GM21423 (cell line): ENCODE measurements around the gene BCO1.
"Not testable (repeated sequence)": the region's sequence is repeated elsewhere in the genome, so short reads cannot be mapped to it uniquely, and the experiment has no call there.

ENCODE experiments used
- ATAC-seq: cut with Tn5 transposase; IDR thresholded peaks from one replicate; pipeline ENCODE4 v1.9.1; 2021; ENCODE audit warnings: mild to moderate bottlenecking, moderate library complexity; ENCODE audit not compliant: unreplicated experiment

BCO1 gene

DNA sequence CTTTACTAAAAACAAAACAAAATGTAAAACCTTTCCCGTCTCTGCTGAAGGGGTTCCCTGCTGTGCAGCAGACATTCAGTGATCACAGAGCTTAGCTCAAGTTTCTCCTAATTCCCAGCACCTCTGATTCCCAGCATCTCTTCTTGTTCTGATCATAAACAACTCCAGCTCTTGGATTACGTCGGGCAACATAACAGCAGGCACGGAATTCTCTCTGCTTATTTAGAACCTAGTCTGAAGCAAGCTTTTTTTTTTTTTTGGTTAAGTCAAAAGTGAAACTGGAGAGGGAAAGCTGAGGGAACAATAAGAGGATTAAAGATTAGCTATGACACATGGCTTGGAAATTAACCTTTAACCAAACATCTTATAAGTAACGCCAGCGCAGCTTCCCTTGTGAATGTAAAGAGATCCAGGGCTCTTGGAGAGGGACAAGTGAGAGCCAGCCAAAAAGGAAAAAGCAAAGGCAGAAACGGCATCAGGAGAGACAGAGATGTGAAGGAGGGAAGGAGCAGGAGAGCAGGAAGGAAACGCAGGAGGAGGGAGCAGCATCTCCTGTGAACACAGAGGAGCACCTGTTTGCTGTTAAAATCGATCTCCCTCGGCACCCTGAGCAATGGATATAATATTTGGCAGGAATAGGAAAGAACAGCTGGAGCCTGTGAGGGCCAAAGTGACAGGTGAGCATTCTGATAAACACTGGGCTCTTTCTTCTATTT, at the start of gene BCO1:
TSS of gene BCO1 (plus strand) at position 394 of the 716 bp plus-strand sequence. CDS start at position 614, 220 bp downstream.
- peak; percentile 51 for ATAC-seq

DNA sequence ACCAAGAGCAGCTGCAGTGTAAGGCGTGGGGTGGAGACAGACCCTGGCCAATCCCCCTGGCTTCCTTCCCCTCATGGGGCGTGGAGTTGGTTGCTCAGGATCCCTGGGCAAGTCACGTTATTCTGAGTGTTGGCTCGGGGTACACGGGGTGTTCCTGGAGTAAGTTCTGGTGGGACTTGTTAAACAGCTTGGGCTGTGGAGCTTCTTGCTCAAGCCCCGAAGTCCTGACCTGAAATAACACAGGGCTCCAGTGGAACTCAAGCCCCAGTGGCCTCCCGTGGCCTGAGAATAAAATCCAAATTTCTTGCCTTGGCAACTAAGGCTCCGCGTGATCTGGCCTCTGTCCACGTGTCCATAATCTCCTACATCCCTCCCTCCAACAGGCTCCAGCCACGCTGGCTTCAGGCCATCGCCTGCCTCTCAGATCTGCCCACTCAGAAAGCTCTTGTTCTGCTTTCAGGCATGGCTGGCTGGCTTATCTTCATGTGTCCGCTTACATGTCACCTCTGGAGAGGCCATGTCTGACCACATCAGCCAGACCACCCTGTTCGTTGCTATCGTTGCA, 49.3 kb upstream of the BCO1 start:
- ATAC-seq = no peak

GRCh38 chr16:81190667-81191066, 47.8 kb upstream of the BCO1 start:
- no peak for ATAC-seq

DNA sequence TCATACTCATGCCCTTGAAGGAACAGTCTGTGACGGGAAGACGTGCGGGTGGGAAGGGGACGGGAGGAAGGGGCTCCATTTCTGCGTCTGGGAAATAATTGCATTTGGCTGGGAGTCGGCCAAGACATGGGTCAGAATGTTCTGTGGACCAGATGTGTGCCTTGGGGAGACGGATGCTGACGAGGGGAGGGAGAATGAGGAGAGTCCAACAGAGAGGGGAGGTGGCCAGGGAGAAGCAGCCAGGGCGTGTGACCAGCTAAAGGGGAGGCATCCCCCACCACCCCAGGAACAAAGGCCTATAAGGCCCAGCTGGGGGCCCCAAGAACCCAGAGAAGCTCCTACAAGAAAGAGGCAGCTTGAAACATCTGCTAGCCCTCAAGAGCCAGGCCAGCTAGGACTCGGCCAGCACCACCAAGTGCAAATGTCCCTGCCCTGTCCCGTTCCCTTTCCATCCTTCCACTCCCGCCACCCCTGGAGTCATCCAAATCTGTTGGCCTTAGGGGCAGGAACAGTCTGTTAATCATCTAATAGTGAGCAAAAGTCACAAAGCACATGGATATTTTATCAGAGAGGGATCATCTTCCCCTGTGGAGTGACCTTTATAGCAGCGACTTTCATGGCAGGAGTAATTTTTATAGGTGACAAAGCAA, 42.5 kb upstream of the BCO1 start:
- ATAC-seq = no peak

DNA sequence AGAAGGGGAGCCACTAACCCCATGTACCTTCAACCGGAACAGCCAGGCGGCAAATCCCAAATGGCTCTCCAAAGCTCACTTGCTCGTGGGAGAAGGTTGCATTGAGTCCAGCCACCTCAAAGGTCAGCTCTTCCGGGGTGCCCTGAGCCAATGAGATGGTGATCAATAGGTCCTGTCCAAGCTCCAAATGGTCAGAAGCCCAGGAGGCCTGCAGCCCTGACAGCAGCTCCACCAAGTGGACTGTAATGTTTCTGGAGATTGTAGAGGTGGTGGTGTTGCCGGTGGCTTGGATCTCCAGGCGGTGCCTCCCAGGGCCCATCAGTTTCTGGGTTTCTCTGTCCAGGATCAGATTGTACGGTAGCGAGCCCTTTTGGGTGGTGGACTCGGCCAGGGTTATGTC, 39.9 kb upstream of the BCO1 start:
- no peak for ATAC-seq

DNA sequence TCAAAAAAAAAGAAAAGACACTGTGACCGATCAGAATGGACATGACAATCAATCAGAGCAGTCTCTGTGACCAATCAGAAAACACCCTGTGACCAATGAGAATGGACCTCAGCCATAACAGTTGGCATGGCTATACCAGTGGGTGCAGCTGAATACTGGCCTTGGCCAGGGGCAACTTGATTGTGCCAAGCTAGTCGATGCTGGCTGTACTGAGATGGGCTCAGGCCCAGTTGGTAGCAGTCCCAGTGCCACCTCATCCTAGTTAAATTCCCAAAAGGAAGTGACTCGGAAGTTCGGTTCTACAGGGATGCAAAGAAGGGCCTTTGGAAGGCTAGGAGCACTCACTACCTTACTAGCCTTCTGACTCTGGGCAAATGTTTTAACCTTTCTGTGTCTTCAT, 37.2 kb upstream of the BCO1 start:
- ATAC-seq = no peak

GRCh38 chr16:81204798-81205680, 33.5 kb upstream of the BCO1 start:
- ATAC-seq = no peak

GRCh38 chr16:81207076-81207475, 31.4 kb upstream of the BCO1 start:
- ATAC-seq = no peak

GRCh38 chr16:81210807-81211206, 27.7 kb upstream of the BCO1 start:
- no peak for ATAC-seq

DNA sequence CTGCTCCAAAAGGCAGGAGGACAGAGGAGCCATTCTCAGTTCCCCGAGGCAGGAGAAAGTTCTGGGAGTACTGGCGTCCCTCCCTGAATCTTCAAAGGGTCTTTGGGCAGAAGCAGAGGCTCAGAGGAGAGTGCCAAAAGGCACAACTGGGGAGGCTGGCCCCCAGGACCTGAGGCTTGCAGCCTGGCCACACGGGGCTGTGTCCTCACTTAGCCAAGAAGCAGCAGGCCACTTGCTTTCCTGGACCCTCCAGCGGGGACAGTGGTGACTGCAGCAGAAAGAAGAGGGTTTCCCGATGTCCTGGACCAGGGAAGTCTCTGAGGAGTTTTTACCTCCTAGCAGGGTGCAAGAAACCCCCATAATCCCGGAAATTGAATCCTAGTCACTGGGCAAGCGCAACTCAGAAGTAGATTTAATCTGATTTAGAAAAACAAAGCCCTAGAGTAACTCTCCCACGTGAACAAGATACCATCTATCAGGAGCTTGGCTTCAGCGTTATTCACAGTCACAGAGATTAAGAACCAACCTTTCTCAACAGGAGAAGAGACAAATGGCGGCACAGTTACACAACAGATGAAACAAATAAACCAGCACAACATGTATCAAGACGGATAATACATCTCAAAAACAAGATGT, 25.5 kb upstream of the BCO1 start:
- no peak for ATAC-seq

DNA sequence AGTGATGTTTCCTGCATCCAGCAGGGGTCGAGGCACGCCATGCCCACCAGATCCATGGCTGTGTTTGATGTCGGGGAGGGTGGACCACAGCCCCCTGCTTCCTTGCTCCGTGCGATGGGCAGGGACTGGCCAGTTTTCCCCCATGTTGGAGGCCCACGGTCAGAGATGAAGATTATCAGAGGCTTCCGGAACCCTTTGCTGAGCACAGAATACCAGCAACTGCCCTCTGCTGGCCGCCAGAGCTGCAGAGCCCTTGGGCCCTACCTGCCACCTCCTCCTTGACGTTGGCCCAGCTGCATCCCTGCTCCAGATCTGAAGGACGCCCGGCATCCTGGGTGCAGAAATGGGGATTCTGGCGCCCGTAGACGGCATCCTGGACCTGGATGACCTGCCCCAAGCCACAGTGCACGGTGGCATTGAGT, 23.7 kb upstream of the BCO1 start:
- no peak for ATAC-seq

DNA sequence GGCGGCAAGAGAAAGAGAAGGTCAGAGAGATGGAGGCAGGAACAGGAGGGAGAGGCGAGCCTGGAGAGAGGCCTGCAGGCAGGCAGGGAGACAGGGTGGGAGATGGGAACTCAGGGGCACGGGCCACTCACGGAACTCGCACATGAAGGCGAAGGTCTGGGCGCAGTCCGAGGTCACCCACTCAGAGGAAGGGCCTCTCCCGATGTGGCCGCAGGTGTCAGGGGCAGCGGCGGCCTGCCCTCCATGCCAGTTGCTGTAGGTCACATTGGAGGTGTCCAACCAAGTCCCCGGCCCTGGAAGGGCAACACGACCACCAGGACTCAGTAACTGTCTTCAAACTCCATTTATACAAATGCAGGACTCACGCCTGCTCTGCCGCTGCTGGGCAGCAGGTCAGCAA, 22.4 kb upstream of the BCO1 start:
- no peak for ATAC-seq

- ATAC-seq = no peak
Measured at GRCh38 chr16:81216706-81217105, 21.8 kb upstream of the BCO1 start.

- no peak for ATAC-seq
Measured at GRCh38 chr16:81219151-81219550, 19.3 kb upstream of the BCO1 start.

GRCh38 chr16:81220349-81220748, 18.1 kb upstream of the BCO1 start:
- no peak for ATAC-seq

DNA sequence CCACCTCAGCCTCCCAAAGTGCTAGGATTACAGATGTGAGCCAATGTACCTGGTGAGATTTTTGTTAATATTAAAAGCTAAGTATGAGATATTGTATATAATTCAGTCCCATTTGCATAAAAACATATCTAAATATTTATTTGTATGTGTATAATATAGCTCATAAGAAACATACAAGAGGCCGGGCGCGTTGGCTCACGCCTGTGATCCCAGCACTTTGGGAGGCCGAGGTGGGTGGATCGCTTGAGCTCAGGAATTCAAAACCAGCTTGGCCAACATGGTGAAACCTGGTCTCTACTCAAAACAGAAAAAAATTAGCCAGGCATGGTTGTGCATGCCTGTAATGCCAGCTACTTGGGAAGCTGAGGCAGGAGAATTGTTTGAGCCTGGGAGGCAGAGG, 16.8 kb upstream of the BCO1 start:
- ATAC-seq = no peak

GRCh38 chr16:81224824-81225223, 13.7 kb upstream of the BCO1 start:
- ATAC-seq = no peak

DNA sequence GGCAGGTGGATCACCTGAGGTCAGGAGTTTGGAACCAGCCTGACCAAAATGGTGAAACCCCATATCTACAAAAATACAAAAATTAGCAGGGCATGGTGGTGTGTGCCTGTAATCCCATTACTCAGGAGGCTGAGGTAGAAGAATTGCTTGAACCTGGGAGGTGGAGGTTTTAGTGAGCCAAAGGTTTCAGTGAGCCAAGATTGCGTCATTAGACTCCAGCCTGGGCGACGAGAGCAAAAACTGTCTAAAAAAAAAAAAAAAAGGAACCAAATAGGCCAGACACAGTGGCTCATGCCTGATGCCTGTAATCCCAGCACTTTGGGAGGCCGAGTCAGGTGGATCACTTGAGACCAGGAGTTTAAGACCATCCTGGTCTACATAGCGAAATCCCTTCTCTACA, 12.8 kb upstream of the BCO1 start:
- not testable (repeated sequence) for ATAC-seq

DNA sequence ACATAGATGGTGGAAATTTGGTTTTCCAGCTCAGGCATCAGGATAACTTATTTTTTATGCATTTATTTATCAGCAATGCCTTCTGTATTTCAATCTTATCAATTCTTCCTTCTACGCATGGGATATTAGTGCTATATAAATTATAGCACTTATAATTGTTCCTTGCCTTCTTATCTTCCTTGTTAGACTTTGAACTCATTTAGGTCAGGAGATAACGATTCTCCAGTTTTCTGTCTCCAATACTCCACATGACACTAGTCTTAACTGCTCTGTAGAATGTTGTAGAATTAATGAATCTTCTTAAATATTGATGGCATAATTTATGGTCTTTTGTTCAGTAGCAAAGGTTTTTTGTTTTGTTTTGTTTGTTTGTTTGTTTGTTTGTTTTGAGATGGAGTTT, 10.7 kb upstream of the BCO1 start:
- no peak for ATAC-seq

DNA sequence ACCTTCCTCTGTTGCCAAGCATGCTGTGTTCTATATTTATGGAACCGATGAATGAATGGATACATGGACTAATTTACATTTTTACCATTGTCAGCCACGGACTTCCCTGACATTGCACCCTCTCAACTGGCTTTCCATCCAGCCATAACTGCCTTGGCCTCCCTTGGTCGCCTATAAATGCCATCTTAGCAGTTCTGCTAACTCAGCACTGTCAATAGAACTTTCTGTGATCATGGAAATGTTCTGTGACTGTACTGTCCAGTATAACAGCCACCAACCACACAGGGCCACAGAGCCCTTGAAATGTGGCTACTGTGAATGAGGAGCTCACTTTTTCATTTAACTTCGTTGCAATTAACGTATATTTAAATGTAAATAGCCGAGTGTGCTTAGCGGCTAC, 8.7 kb upstream of the BCO1 start:
- no peak for ATAC-seq

GRCh38 chr16:81231014-81231413, 7.5 kb upstream of the BCO1 start:
- ATAC-seq = peak; percentile 55
